Stimulated activated CD4-positive, alpha-beta T cell treated with anti-CD3 and anti-CD28 coated beads, TNF-alpha, amount 100 ng/mL, for 1 hour (primary cell): Measurements from ENCODE around the gene RABEPK.
A peak's percentile ranks its signal among the peaks of the same experiment; 100 is the strongest.
"Not testable (repeated sequence)": the region's sequence is repeated elsewhere in the genome, so short reads cannot be mapped to it uniquely, and the experiment has no call there.

Source experiments
- DNase-seq, 3 donors: peaks; one replicate each; pipeline ENCODE4 v3.0.0-alpha.2; 2020; ENCODE audit warnings: low read depth in 3 of 3, low spot score in 1 of 3

The RABEPK gene

GRCh38 chr9:125243792-125244260 lies 43.5 kb downstream of the RABEPK start:
- no peak for DNase-seq

GRCh38 chr9:125246261-125246667 lies 45.9 kb downstream of the RABEPK start:
- no peak for DNase-seq

- no peak for DNase-seq
These were observed 53.9 kb downstream of the RABEPK start for GRCh38 chr9:125254231-125254630.

GRCh38 chr9:125255781-125256391 lies 55.5 kb downstream of the RABEPK start:
- no peak for DNase-seq

GRCh38 chr9:125258160-125258785 lies 57.9 kb downstream of the RABEPK start:
- no peak for DNase-seq

GRCh38 chr9:125258832-125259534 lies 58.6 kb downstream of the RABEPK start:
- DNase-seq, result no peak

- DNase-seq, result no peak
These were observed 60.2 kb downstream of the RABEPK start for GRCh38 chr9:125260561-125260960.

GRCh38 chr9:125261501-125262293 lies 61.4 kb downstream of the RABEPK start, which contains the start of gene GAPVD1:
Gene GAPVD1, plus strand, starts transcription at chr9:125261826. Its CDS starts 37,096 bp downstream, at chr9:125298922.
- peak; percentile 60 to 82 (median 72) for DNase-seq

GRCh38 chr9:125262294-125262991 lies 62.1 kb downstream of the RABEPK start:
- no peak for DNase-seq

- DNase-seq, result not testable (repeated sequence)
These were observed 63.7 kb downstream of the RABEPK start for GRCh38 chr9:125264068-125264467.

- DNase-seq, result no peak
These were observed 68.2 kb downstream of the RABEPK start for GRCh38 chr9:125268394-125269013.

GRCh38 chr9:125269014-125269397 lies 68.7 kb downstream of the RABEPK start:
- no peak for DNase-seq

- no peak for DNase-seq
These were observed 70.7 kb downstream of the RABEPK start for GRCh38 chr9:125271081-125271480.

- DNase-seq, result no peak
These were observed 72.4 kb downstream of the RABEPK start for GRCh38 chr9:125272697-125273096.

GRCh38 chr9:125276771-125277170 lies 76.4 kb downstream of the RABEPK start:
- DNase-seq, result no peak

GRCh38 chr9:125277411-125277810 lies 77.1 kb downstream of the RABEPK start:
- DNase-seq, result no peak

GRCh38 chr9:125280945-125281344 lies 80.6 kb downstream of the RABEPK start:
- no peak for DNase-seq
